GM18520 (cell line): ENCODE measurements around the gene FAF2.
A peak's percentile ranks its signal among the peaks of the same experiment; 100 is the strongest.

ENCODE experiments used
- ATAC-seq: cut with Tn5 transposase; IDR thresholded peaks from one replicate; pipeline ENCODE4 v1.9.1; 2021; ENCODE audit not compliant: unreplicated experiment

Gene FAF2

DNA sequence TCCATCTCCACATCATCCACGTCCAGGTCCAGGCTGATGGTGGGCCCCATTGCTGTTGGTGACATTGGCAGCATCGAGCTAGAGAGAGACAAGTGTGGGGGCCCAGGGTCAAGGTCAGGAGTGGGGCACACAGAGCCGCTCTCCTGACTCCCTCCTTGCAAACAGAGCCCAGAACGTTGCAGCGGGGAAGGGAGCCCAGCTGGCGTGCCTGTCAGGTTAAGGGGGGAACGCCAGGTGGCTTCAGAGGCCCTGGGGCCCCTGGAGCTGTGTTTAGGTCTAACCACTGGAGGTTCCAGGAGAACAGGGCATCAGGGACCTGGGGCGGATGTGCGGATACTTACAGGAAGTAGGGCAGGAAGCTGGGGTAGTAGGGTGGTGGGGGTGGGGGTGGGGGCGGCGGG is 81.6 kb downstream of the FAF2 start:
- no peak for ATAC-seq

DNA sequence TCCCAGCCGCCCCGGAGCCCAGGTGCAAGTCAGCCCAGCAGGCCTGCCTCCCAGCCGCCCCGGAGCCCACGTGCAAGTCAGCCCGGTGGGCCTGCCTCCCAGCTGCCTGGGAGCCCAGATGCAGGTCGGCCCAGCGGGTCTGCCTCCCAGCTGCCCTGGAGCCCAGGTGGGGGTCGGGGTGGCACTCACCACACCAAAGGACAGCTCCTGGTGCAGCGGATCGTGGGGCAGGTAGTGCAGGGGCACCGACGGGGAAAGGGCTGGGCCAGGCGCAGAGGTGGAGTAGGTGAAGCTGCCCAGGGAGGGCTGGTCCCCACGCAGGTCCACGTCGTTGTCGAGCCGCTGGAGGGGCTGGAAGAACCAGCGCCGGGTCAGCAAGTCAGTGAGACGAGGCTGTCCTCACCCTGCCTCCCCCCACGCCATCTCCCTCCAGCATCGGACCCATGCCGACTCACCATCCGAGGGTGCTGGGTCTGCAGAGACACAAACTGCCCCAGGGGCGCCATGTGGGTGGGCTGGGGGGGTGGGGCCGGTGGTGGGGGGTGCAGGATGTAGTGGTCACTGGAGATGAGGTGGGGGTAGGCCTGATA is 82.3 kb downstream of the FAF2 start:
- ATAC-seq, result no peak

DNA sequence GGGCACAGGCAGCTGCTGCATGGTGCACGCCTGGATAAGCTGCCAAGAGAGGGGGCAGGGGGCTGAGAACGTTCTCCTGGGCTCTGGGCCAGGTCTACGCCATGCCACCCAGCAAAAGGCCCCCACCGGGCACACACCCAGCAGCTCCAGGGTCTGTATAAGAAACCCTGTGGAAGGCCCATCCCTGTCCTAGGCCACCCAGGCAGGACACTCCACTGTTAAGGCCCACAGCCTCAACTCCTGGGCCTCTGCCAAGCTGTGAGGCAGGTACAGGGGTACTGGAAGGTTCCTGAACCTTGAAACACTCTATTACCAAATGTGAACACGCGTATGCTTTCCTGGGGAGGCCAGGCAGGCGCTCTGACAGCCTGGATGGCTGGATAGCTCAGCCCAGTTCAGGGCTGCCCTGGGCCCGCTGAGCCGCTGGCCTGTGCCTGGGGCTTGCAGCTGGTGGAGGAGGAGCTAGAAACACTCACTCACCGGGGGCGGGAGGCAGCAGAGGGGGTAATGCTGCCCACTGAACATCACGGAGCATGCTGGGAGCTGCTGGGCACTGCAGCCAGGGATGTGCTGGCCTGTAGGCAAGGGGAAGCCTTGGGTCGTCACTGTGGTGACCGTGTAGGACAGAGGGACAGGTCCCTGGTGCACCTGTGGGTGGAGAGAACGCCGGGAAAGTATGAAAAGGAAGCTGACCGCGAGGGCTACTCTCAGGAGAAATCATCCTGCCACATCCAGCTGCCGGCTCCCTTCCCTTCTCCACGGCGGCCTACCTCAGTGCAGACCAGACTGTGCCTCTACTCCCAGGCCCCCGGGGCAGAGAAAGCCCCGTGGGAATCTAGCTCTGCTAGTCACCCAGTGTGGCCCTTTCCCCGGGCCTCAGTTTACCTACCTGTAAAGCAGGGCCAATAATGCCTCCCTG is 83.1 kb downstream of the FAF2 start:
- no peak for ATAC-seq

DNA sequence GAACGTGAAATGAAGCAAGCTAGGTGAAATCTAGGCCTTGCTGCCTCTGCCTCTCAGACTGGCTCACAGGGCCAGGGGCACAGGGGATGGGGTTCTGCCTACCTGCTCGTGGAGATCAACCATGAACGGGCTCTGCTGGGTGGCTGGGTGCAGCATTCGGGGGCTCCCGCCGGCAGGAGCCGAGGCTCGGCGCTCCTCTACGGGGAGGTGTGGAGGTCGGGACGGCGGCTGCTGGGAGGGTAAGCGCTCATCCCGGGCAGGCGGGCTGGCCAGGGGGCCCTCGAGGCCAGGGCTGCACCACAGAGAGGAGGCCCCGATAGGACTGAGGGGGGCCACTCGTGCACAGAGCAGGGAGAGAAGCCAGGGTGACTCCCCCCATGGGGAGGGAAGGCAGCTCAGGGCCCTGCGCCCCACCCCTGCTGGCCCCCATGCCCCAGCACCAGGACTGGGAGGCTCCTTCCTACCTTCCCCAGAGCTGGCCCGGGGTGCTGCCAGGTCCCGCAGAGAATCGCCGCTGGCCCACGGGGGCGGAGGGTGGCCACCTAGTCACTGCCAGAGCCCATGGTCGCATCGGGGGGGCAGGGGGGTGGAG is 83.8 kb downstream of the FAF2 start:
- no peak for ATAC-seq

DNA sequence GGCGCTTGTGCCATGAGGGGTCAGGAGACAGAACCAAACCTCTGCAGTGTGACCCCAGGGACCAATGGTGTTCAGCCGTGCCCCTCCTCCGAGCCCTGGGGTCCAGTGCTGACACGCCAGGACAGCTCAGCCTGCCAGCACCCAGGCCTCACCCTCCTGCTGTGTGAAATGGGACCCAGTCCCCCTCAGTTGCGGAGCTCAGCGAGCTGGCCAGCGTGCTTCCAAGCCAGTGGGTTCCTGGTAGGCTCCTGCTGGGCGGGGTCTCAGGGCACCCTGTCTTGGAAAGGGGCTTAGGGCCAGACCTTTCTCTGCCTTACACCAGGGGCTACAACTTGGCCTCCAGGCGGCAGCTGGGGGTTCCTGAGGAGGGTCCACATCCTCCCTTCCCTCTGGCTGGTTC is 84.6 kb downstream of the FAF2 start:
- ATAC-seq, result no peak

DNA sequence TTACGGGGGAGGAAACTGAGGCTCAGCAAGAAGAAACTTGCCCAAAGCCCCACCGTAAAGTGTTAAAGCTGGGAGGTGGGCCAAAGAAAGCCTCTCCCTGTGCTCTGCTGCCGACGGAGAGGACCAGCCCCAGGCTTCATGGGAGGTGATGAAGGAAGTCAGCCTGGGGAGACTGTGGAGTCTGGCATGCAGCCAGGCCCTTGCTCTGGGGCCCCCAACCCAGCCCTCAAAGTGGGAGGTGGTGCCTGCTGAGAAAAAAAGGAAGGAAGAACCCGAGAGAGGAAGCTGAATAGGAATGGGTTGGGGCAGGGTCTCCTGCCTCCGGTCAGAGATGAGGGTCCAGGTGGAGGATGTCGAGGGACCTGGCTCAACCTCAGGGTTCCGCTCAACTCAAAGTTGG is 85.2 kb downstream of the FAF2 start:
- ATAC-seq, result no peak

DNA sequence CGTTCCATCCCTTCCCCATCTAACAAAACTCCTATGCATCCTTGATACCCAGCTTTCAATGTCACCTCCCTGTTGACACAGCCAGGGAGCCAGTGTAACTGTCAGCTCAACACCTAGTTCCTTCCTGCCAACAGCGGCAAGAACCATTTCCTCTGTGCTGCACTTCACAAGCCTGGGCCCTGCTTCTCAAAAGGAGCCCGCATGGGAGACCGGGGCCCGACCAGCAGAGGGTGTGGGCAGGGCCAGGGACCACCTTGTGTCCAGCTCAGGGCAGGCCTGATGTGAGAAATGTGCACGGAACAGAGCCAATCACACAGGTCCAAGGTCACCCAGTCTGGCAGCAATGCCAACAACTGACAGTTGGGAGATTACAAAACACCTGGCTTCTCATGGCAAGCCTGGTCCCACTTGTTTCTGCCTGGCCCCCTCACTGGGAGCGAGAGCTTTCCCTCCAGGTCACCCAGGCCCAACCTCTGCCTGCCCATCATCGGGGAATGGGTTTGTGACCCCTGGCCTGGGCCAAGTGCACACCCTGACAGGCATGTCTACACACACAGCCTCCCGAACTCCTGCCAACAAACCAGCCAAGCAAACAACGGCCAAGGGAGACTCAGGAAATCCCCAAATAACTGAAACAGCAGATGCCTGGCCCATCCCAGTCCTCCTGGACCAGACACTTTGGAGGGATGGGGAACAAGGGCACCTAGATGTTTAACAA is 85.9 kb downstream of the FAF2 start:
- ATAC-seq, result no peak

DNA sequence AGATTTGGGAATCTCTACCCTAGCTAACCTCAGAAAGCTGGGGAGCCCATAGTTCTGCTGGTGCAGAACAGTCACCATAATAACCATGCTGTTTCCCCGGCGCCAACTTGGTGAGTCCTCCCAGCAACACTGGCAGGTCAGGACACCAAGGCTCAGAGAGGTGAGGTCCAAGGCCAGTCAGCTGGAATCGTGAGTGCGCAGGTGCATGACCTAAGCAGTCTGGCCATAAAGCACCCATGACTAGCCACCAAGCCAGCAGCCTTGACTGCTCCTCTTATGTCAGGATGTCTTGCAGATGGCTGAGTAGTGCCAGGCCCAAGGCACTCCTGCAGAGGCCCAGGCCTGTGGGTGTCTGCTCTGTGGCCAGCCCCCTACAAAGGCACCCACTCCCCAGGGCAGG is 86.5 kb downstream of the FAF2 start:
- no peak for ATAC-seq

DNA sequence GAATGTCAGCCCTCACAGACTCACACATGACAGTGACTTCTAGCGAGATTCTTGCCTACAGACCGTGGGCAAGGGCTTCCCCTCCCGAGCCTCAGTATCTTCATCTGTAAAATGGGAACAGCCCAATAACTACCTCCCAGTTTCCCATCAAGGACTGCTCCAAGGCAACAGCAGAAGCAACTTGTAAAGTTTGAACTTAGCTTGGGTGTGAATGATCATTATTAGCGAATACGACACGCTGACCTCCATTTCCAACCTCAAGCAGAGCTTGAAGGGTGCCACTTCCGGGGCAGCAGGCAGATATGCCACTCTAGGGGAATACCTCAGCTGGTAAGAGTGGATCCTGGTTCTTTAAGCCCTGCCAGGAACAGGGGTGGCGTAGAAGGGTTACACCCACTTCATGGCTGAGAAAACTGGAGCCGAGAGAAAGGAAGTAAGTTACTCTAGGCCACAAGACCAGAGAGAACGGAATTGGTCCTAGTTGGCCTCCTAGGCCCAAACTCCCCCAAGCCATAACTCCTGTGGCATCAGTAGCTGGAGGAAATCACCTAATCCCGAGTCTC is 87.0 kb downstream of the FAF2 start:
- ATAC-seq, result no peak

DNA sequence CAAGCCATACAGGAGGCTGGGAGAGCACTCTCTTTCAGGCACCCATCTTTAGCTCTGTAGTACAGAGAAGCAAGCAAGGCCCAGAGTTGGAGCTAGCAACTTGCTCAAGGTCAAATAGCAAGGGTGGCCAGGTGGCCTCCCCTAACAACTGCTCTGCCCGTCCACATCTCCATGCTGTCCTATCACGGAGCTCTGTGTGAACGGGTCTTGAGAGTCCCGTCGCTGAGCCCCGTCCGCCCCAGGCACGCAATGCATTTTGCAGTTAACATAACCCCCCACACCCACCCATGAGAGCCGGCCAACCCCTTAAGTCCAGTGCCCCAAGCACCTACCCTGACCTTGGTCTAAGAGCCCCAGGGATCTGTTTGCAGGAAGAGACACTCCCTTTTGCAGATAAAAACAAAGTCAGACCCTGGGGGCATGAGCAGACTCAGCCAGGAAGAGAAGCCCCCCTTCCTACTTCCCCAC is 87.5 kb downstream of the FAF2 start:
- no peak for ATAC-seq

DNA sequence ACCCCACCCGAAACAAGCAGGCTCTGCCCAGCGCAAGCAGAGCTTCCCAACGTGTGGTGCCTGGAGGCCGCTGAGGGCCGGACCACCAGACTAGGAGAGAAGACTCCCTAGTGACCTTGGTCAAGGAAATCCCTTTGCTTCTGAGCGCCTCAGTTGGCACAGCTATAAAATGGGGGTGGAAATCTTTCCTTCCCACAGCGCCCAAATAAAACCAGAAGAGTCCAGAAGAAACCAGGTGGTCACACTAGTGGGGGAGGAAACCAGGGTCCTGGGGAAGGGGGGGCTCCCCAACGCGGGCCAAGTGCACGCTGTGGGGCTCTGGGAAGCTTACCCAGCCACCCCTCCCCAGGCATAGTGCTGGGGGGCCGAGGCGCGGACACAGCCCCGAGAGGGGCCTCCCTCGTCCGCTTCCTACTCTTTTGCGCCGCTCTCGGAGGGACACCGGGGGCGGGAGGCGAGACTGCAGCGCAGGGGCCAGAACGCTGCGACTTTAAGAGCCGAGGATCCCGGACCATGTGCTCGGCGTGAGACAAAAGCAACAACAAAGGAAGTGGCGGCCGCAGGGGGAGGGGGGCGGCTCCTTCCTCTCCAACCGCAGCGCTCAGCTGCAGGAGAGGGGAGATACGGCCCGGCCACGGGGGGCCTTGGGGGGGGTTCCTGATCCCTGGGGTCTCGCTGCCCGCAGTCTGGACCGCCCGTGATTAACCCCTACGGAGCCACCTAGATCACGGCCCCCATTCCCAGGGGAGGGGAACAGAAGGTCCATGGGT is 88.1 kb downstream of the FAF2 start:
- ATAC-seq, result no peak

DNA sequence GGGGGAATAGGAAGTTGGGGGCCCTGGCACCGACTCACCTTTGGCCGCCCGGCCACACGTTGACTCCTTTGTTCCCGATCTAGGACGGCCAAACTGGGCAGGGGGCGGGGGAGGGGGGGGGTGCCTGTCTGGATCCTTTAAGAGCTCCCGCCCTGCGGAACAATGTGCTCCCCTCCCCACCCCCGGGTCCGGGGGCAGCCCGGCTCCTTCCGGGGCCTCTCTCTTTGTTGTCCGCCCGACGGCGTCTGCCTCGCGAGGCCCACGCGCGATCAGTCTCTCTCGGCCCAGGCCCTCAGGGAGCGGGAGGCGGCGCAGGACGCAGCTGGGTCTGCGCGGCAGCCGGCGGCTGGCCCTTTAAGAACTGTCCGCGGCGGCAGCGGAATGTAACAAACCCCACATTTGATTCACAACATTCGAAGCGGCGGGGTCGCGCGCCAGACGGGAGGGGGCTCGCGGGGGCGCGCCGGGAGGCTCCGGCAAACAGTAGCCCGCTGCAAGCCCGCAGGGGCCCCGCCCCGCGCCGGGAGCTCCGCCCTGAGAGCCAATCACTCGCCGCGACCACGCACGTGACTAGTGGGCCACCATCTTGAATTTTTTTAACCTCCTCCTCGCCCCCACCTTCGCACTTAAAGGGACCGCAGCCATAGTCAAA is 88.8 kb downstream of the FAF2 start, which contains the start of gene RNF44:
RNF44 (minus strand) TSS at position 501 of the 652 bp plus-strand sequence. CDS start 4,930 bp downstream, outside the sequence.
- peak; percentile 36 for ATAC-seq

DNA sequence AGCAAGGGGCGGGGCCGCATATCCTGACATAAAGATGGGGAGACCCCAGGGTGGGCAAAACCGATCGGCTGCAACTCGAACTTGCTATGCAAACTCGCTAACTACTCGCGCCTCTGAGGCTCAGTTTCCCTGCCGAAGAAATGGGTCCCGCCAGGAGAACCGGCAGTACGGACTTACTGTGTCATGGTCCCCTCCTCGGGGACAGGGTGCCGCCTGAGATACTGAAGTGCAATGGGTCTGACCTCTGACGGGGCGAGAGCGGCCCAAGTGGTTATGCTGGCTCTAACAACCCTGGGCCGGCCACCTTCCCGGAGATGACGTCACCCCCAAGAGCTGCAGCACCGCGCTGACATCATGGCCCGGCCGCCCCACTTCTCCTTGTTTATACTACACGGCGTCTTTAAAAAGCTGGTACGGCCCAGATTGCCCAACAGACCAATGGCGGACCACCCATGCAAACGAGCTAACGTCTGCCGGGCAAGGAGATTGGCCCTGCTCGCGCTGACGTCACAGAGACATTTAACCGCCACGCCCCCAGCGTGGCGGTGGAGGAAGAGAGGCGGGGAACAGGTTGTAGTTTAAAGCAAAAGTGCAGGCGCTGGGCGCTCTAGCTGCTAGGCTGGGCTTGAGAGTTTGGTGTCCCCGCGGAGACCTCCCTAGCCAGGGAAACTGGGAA is 89.5 kb downstream of the FAF2 start:
- ATAC-seq, result peak; percentile 54

DNA sequence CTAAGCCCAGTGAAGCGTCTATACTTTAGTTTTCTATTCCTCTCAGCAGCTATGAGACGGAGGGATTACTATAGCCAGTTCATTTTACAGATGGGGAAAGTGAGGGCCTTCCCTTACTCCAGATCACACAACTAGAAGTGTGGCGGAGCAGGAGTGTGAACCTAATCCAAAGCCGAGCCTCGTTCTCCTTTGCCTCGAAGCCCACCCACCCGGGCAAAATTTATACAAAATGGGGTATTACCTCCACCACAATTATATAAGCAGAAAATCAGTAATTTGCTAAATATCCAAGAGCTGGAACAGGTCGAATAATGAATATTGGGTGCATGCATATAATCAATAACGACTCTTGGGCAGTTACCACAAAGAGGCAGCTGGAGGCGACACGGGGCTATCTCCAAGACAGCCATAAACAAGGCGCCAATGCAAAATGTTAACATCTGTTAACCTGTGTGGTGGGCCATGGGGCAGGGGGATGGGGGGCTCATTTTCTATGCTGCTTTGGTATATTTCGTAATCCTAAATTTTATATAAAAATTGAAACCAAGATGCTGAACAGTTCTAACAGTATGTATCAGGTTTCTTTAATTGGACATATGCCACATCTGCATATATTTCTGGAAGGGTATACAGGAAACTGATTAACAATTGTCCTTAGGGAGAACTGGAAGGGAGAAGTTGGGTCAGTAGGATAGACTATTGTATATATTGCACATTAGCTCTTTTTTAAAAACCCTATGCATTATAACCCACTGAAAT is 90.2 kb downstream of the FAF2 start:
- ATAC-seq, result no peak

DNA sequence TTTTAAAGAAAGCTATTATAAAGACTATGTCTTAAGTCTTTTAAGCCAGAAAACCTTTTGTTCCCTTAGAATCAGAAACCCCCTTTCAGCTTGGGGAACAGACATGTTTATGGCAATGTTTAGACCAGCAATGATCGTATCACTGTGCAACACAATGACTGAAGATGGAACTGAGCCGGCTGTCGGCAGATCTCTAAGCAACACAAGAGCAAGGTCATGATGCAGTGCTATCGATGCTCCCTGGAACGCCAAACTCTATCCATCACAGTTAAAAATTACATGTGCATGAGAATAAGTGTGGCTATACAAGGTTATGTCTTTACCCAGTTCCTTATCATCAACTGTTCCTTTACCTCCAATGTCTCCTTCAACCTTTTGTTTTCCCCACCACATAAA is 90.8 kb downstream of the FAF2 start:
- no peak for ATAC-seq

DNA sequence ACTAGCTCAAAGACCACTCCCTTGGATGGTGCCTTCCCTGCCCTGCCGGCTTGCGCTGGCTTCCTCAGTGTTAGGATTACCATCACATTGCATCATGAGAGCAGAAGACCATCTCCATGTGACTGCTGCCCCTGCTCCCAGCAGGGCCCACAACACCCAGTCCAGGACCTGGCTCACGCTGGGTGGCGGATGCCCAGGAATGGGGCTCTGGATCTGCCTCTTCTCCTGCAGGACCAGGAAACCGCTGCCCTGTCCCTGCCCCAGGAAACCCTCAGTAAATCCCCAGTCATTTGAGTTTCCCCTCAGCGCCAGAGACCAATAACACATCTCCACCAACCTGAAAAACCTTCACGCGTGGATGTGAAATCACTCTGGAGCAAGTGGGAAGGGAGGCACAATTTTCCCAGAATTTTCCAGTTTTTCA is 92.3 kb downstream of the FAF2 start:
- no peak for ATAC-seq

DNA sequence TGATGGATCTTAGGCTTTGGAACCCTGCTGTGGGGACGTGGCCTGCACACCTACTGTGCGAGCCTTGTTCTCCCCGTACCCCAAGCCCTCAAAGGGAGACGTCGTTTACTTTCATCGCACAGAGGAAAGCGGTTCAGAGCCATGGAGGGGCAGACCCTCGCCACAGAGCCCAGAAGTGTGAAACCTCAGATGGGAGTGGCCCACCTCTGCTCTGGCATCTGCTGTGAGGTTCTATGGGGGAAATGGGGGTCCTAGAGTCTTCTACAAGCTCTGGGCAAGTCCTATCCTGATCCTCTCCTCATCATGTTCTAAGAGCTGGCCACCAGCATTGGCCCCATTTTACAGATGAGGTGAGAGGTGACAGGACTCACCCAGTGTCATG is 92.8 kb downstream of the FAF2 start:
- no peak for ATAC-seq

DNA sequence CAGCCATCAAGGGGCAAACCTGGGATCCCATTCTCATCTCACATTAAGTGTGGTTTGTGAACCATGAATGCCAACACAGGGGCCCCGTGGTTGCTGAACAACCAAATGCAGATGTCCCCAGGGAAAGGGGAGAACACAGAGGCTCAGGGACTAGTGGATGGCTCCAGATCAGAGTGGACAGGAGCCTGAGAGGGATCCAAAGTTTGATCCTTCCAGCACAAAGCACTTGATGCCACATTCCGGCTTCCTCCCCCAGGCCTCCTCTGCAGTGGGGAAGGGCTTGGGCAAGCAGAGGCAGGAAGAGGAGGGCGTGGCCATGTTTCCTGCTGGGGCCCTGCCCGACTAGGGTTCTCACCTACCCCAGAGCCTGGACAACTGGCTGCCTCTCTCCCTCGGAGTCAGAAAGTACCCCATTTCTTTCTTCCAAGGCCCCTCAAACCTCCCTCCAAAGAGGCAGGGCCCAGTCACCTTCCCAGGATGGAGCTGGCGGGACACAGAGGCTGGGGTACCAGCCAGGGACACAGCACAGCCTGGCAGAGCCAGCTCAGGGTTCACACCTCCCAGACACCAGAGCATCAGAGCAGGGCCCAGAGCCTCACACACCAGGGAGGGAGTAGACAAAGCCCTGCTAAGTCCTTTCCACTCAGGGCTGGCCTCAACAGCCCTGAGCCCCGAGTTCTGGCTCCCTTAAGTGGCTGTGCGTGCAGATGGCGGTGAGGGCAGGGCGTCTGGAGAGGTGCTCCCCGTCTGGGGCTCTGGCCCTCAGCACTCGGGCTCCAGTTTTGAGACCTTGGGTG is 93.4 kb downstream of the FAF2 start:
- no peak for ATAC-seq
